GM12872 (cell line): Measurements from ENCODE around the gene CHST1.

Experiments
- CTCF ChIP-seq: IDR thresholded peaks from 3 replicates; pipeline ENCODE4 v1.5.1; 2011; ENCODE audit warnings: low read depth, mild to moderate bottlenecking, low read length, moderate library complexity; ENCODE audit not compliant: insufficient read depth

CHST1 gene

GRCh38 chr11:45666648-45667642, 1.5 kb upstream of the CHST1 start:
- TF ChIP-seq CTCF = no peak

GRCh38 chr11:45665933-45666647, 668 bp upstream of the CHST1 start:
- TF ChIP-seq CTCF = no peak

- TF ChIP-seq CTCF = no peak
Observed at GRCh38 chr11:45664376-45665205, 831 bp downstream of the CHST1 start.

GRCh38 chr11:45663486-45664375, 1.7 kb downstream of the CHST1 start:
- TF ChIP-seq CTCF = no peak

- TF ChIP-seq CTCF = no peak
Observed at GRCh38 chr11:45662665-45663485, 2.5 kb downstream of the CHST1 start.

- TF ChIP-seq CTCF = no peak
Observed at GRCh38 chr11:45662096-45662664, 3.2 kb downstream of the CHST1 start.
